Lung (tissue), 12 donors: Measurements from ENCODE around the gene BHMT. TPM values are rescaled to one million over a fixed set of nuclear protein-coding genes. Genes with fewer than 3 reads are reported as not detected.
"Not testable (repeated sequence)": the region's sequence is repeated elsewhere in the genome, so short reads cannot be mapped to it uniquely, and the experiment has no call there.

Experiments used
- ATAC-seq: fragments of 200-7000 bp; cut with Tn5 transposase; one replicate; pipeline ENCODE4 v1.9.1; 2020; ENCODE audit warnings: moderate number of reproducible peaks; ENCODE audit not compliant: insufficient read depth, low FRiP score
- DNase-seq, 3 donors: peaks; one replicate each; pipeline ENCODE4 v3.0.0-alpha.2; 2013 to 2017
- H3K27ac ChIP-seq, 2 donors: one replicate each; pipeline ENCODE4 v1.5.1; 2013; ENCODE audit warnings: mild to moderate bottlenecking in 2 of 2, moderate library complexity in 2 of 2, control low read depth in 1 of 2, inconsistent platforms in 1 of 2, low read depth in 1 of 2, low read length in 1 of 2
- H3K27me3 ChIP-seq, 3 donors: one replicate each; pipeline ENCODE4 v1.5.1; 2013; ENCODE audit warnings: low read length in 2 of 3; ENCODE audit not compliant: control insufficient read depth in 3 of 3, insufficient read depth in 3 of 3
- H3K36me3 ChIP-seq, 4 donors: one replicate each; pipeline ENCODE4 v1.5.1; 2013; ENCODE audit warnings: low read length in 4 of 4, mild to moderate bottlenecking in 1 of 4, moderate library complexity in 1 of 4; ENCODE audit not compliant: control insufficient read depth in 4 of 4, insufficient read depth in 4 of 4
- H3K4me1 ChIP-seq, 5 donors: one replicate each; pipeline ENCODE4 v1.5.1; 2013; ENCODE audit warnings: low read length in 5 of 5, mild to moderate bottlenecking in 2 of 5, moderate library complexity in 1 of 5; ENCODE audit not compliant: control insufficient read depth in 5 of 5, insufficient read depth in 5 of 5
- H3K4me3 ChIP-seq: one replicate; pipeline ENCODE4 v1.5.1; 2013; ENCODE audit warnings: mild to moderate bottlenecking, control low read depth, moderate library complexity
- H3K9ac ChIP-seq, 2 donors: one replicate each; pipeline ENCODE4 v1.5.1; 2013; ENCODE audit warnings: low read length in 2 of 2, control low read depth in 1 of 2; ENCODE audit not compliant: insufficient read depth in 1 of 2
- H3K9me3 ChIP-seq, 4 donors: one replicate each; pipeline ENCODE4 v1.5.1; 2013; ENCODE audit warnings: low read length in 3 of 4, mild to moderate bottlenecking in 1 of 4, moderate library complexity in 1 of 4; ENCODE audit not compliant: control insufficient read depth in 4 of 4, insufficient read depth in 3 of 4
- CTCF ChIP-seq: IDR thresholded peaks from 2 replicates; pipeline ENCODE4 v1.5.1; 2012; ENCODE audit warnings: mild to moderate bottlenecking; ENCODE audit errors: control extremely low read depth, extremely low read depth
- WGBS, 2 donors: extraction: QIAGEN DNeasy Blood & Tissue Kit; methylation state at CpG; one replicate each; pipeline ENCODE4 v1.1.7; 2013; 5-methylcytosine and 5-hydroxymethylcytosine counted together
- polyA plus RNA-seq, 2 donors: library from polyadenylated mRNA; stranded (reverse); fragments of 200-250 nt; gene quantifications; one replicate each; pipeline ENCODE4 v1.2.1, GENCODE V29; 2013
- total RNA-seq, 2 donors: library from RNA; depleted of rRNA in 1 of 2; stranded (reverse); fragments of >200 nt in 1 of 2; gene quantifications; one replicate each; pipeline ENCODE4 v1.2.1, GENCODE V29; 2014 to 2021
- donor health status: control.
- donor health status: control.
- donor health status: Bipolar disorder and iron deficiency.
- donor health status: healthy.
- donor health status: DM: yes; HTN: yes; CAD: no.

Gene BHMT
- total and polyA plus RNA-seq, 4 donors, result 0.06 to 0.55 (median 0.46) TPM; not detected in 1

- DNase-seq, result no peak
Observed at GRCh38 chr5:79151942-79152671, 40.5 kb downstream of the BHMT start.

GRCh38 chr5:79157305-79157704 lies 45.7 kb downstream of the BHMT start:
- ATAC-seq (no peak), DNase-seq (no peak)
- WGBS, 2 donors, result 44 to 64% methylated on average over 2 of the region's 2 CpGs

More at GRCh38 chr5:79151942-79152671, 40.5 kb downstream of the BHMT start:
- Histone ChIP-seq H3K9ac (no peak overlapping the region), H3K4me3 (no peak overlapping the region), H3K36me3 (no peaks in the 10 kb centered on the region), H3K9me3 (no peaks in the 10 kb centered on the region), H3K4me1 (no peaks in the 10 kb centered on the region), H3K27me3 (no peaks in the 10 kb centered on the region), H3K27ac (no peak overlapping the region)
- no peak for TF ChIP-seq CTCF
- ATAC-seq, result peak; percentile 41
- WGBS, 2 donors, result 78 to 81% methylated on average over 6 of the region's 6 CpGs

GRCh38 chr5:79161647-79162046 lies 50.0 kb downstream of the BHMT start:
- ATAC-seq, H3K9ac ChIP-seq, H3K4me3 ChIP-seq, H3K27ac ChIP-seq, H3K36me3 ChIP-seq, H3K27me3 ChIP-seq, DNase-seq, H3K4me1 ChIP-seq, H3K9me3 ChIP-seq: not testable (repeated sequence)
- 91 to 94% methylated on average over 7 of the region's 7 CpGs for WGBS, 2 donors

More at GRCh38 chr5:79157305-79157704, 45.7 kb downstream of the BHMT start:
- Histone ChIP-seq H3K4me1 (no peaks in the 10 kb centered on the region), H3K4me3 (no peak overlapping the region), H3K9me3 (no peaks in the 10 kb centered on the region), H3K9ac (no peak overlapping the region), H3K36me3 (no peaks in the 10 kb centered on the region), H3K27ac (no peak overlapping the region), H3K27me3 (no peaks in the 10 kb centered on the region)
- no peak for TF ChIP-seq CTCF

GRCh38 chr5:79168031-79168430 lies 56.4 kb downstream of the BHMT start:
- Histone ChIP-seq H3K9ac (no peak overlapping the region), H3K4me1 (no peaks in the 10 kb centered on the region), H3K4me3 (no peak overlapping the region), H3K27ac (no peak overlapping the region), H3K27me3 (peaks cover 0 to 8% (median 0%) of the 10 kb centered on the region in 3 donors), H3K36me3 (no peaks in the 10 kb centered on the region), H3K9me3 (peaks cover 0 to 2% (median 0%) of the 10 kb centered on the region in 4 donors)
- no peak for TF ChIP-seq CTCF
- DNase-seq (no peak), ATAC-seq (no peak)
